ENCODE results near the gene SPATA2L. TPM values are rescaled to one million over a fixed set of nuclear protein-coding genes. Genes with fewer than 3 reads are reported as not detected.

The SPATA2L gene
- total RNA-seq, 1 donor from 2014 or later = 7.5 TPM

DNA sequence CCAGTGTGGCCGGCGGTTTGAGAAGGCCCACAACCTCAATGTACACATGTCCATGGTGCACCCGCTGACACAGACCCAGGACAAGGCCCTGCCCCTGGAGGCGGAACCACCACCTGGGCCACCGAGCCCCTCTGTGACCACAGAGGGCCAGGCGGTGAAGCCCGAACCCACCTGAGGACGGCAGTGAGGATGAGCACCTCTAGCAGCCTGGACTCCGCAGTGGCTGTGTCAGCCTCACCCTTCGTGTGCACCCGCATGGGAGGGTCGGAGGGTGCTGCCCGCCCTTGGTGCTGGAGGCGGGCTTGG lies 36.5 kb upstream of the SPATA2L start:
- no peak for TF ChIP-seq CTCF (IDR thresholded peaks at IDR 0.05; ENCODE audit: unreplicated experiment)
- Mint-ChIP-seq H3K36me3 (ENCODE audit: low read depth, unreplicated experiment) (peaks cover 39% of the 10 kb centered on the region), H3K4me3 (ENCODE audit: unreplicated experiment) (no peak overlapping the region), H3K4me1 (ENCODE audit: unreplicated experiment) (no peaks in the 10 kb centered on the region), H3K9me3 (ENCODE audit: unreplicated experiment) (no peaks in the 10 kb centered on the region), H3K27ac (ENCODE audit: unreplicated experiment) (no peak overlapping the region), H3K27me3 (ENCODE audit: unreplicated experiment) (peaks cover 3% of the 10 kb centered on the region)
- DNase-seq (ENCODE audit: low spot score) = no peak

DNA sequence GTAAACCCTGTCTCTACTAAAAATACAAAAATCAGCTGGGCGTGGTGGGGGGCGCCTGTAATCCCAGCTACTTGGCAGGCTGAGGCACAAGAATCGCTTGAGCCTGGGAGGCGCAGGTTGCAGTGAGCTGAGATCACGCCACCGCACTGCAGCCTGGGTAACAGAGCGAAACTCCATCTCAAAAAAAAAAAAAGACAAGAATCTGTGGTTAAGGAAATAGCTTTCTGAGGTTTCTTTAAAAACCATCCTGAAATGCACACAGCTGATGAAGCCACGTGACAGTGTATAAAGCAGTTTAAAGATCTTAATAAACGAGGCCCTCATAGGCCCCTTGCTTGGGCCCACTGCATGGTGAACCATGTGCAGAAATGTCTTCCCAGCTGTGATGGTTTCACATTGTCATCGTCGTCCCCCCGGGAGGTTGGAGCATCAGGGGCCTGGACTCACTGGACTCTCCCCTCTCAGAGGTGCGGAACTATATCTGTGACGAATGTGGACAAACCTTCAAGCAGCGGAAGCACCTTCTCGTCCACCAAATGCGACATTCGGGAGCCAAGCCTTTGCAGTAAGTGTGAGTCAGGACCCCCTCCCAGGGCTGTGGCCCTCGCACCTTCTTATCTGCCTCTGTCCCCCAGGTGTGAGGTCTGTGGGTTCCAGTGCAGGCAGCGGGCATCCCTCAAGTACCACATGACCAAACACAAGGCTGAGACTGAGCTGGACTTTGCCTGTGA lies 36.0 kb upstream of the SPATA2L start:
- H3K27ac Mint-ChIP-seq (ENCODE audit: unreplicated experiment) = no peak overlapping the region
- no peak for TF ChIP-seq CTCF (IDR thresholded peaks at IDR 0.05; ENCODE audit: unreplicated experiment)
- peaks cover 4% of the 10 kb centered on the region for H3K27me3 Mint-ChIP-seq (ENCODE audit: unreplicated experiment)
- DNase-seq (ENCODE audit: low spot score) = no peak
- H3K36me3 Mint-ChIP-seq (ENCODE audit: low read depth, unreplicated experiment) = peaks cover 44% of the 10 kb centered on the region
- H3K9me3 Mint-ChIP-seq (ENCODE audit: unreplicated experiment) = no peaks in the 10 kb centered on the region
- no peaks in the 10 kb centered on the region for H3K4me1 Mint-ChIP-seq (ENCODE audit: unreplicated experiment)
- peak overlapping the region; percentile 47 for H3K4me3 Mint-ChIP-seq (ENCODE audit: unreplicated experiment)

GRCh38 chr16:89736554-89736953 lies 35.0 kb upstream of the SPATA2L start:
- TF ChIP-seq CTCF (IDR thresholded peaks at IDR 0.05; ENCODE audit: unreplicated experiment) = no peak
- Mint-ChIP-seq H3K27me3 (ENCODE audit: unreplicated experiment) (peaks cover 7% of the 10 kb centered on the region), H3K36me3 (ENCODE audit: low read depth, unreplicated experiment) (peaks cover 50% of the 10 kb centered on the region), H3K4me3 (ENCODE audit: unreplicated experiment) (no peak overlapping the region), H3K4me1 (ENCODE audit: unreplicated experiment) (no peaks in the 10 kb centered on the region), H3K9me3 (ENCODE audit: unreplicated experiment) (no peaks in the 10 kb centered on the region), H3K27ac (ENCODE audit: unreplicated experiment) (no peak overlapping the region)
- no peak for DNase-seq (ENCODE audit: low spot score)

DNA sequence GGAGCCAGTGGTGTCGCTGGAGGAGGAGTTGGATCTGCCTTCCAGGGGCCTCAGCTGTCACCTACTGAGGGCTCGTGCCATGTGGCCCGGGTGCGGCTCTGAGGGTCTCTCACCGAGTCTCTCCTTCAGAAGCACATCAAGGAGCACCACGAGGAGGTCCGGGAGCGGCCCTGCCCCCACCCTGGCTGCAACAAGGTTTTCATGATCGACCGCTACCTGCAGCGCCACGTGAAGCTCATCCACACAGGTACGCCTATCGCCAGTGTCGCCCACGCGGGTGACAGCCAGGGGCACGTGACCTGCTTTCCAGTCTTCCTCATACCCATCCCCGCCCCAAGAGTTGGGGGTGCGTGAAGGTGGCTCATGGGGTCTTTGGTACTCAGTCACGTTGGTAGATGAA lies 32.3 kb upstream of the SPATA2L start:
- TF ChIP-seq CTCF (IDR thresholded peaks at IDR 0.05; ENCODE audit: unreplicated experiment) = no peak
- H3K4me3 Mint-ChIP-seq (ENCODE audit: unreplicated experiment) = no peak overlapping the region
- peaks cover 48% of the 10 kb centered on the region for H3K36me3 Mint-ChIP-seq (ENCODE audit: low read depth, unreplicated experiment)
- DNase-seq (ENCODE audit: low spot score) = no peak
- H3K27ac Mint-ChIP-seq (ENCODE audit: unreplicated experiment) = no peak overlapping the region
- peaks cover 11% of the 10 kb centered on the region for H3K27me3 Mint-ChIP-seq (ENCODE audit: unreplicated experiment)
- H3K4me1 Mint-ChIP-seq (ENCODE audit: unreplicated experiment) = no peaks in the 10 kb centered on the region
- H3K9me3 Mint-ChIP-seq (ENCODE audit: unreplicated experiment) = no peaks in the 10 kb centered on the region

DNA sequence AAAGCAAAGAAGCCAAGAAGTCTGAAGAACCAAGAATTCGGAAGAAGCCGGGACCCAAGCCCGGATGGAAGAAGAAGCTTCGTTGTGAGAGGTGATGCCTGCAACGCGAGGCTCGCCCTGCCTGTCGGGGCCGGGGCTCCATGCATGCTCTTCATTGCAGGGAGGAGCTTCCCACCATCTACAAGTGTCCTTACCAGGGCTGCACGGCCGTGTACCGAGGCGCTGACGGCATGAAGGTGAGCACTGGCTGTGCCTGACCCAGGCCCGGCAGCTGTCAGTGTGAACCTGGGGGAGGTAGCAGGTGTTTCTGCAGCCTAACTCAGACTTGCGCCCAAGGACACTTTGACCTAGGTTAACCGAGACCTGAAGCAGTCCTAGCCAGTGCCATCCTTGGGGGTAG lies 31.8 kb upstream of the SPATA2L start:
- H3K9me3 Mint-ChIP-seq (ENCODE audit: unreplicated experiment) = no peaks in the 10 kb centered on the region
- no peak for TF ChIP-seq CTCF (IDR thresholded peaks at IDR 0.05; ENCODE audit: unreplicated experiment)
- H3K27ac Mint-ChIP-seq (ENCODE audit: unreplicated experiment) = no peak overlapping the region
- no peaks in the 10 kb centered on the region for H3K4me1 Mint-ChIP-seq (ENCODE audit: unreplicated experiment)
- DNase-seq (ENCODE audit: low spot score) = no peak
- H3K36me3 Mint-ChIP-seq (ENCODE audit: low read depth, unreplicated experiment) = peaks cover 49% of the 10 kb centered on the region
- H3K4me3 Mint-ChIP-seq (ENCODE audit: unreplicated experiment) = no peak overlapping the region
- peaks cover 11% of the 10 kb centered on the region for H3K27me3 Mint-ChIP-seq (ENCODE audit: unreplicated experiment)

All from endothelial cell (in vitro differentiated cells).